ENCODE data around the gene WDR54.
"Not testable (repeated sequence)": the region's sequence is repeated elsewhere in the genome, so short reads cannot be mapped to it uniquely, and the experiment has no call there.

The WDR54 gene

DNA sequence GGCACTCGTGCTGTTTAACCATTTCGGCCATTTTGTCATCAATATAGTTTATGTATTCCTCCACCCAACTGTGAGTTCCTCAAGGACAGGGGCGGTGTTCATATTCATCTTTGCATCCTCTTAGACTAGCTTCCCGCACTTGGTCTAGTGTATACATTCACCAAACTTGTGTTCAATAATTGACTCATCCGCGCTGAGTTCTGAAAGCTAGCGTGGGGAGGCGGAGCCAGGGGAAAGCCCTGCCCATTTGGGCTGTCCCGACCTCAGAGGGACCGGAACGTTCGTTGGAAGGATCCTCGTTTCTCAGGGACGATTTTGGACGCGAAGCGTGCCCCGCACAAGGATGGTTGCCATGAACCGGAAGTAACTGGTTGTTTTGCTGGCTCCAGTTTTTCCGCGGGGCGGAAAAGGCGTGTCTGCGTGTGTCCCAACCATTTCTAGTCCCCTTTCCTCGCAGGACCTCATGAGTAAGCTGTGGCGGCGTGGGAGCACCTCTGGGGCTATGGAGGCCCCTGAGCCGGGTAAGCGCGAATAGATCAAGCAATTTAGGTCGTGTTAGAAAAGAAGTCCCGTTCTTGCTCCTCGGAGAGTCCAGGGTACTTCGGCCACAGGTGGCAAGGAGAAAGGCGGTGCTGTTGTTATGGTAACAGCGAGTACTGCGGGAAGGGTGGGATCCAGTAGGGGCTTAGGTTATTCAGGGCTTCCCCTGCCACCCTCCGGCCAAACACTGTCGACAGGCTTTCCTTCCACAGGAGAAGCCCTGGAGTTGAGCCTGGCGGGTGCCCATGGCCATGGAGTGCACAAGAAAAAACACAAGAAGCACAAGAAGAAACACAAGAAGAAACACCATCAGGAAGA, 33.4 kb downstream of the WDR54 start, which contains the start of gene INO80B:
INO80B (plus strand) TSS at position 434 of the 858 bp plus-strand sequence; CDS start at position 464, 30 bp downstream.
- DNase-seq: peak; percentile 79 to 99 (median 95)

DNA sequence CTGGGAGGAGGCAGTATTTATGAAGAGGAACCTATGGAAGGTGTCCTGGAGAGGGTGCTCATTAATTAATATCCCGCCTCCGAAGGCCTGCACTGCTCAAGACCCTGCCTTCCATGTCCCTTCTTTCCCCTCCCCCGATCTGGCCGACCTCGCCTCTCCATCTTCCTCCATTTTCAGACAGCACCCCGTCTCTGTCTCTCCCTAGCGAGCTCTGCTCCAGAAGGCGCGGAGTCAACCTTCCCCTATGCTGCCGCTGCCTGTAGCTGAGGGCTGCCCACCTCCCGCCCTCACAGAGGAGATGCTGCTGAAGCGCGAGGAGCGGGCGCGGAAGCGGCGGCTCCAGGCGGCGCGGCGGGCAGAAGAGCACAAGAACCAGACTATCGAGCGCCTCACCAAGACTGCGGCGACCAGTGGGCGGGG, 35.6 kb downstream of the WDR54 start:
- DNase-seq: peak in 5 of 56 donors; percentile 43 to 63 (median 55)

DNA sequence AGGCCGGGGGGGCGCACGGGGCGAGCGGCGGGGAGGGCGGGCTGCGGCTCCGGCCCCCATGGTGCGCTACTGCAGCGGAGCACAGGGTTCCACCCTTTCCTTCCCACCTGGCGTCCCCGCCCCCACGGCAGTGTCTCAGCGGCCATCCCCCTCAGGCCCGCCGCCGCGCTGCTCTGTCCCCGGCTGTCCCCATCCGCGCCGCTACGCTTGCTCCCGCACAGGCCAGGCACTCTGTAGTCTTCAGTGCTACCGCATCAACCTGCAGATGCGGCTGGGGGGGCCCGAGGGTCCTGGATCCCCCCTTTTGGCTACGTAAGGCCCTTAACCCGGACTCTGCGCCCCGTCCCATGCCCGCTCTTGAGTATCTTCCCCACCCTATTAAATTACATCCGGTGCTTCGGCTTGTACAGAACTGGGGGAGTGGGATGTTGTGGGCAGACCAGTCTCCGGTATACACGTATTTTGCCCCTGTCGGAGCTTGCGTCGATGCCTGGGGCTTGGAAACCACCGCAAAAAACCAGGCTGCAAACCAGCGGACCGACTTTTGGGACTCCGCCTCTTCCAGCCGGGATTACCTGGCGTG, 36.1 kb downstream of the WDR54 start:
- peak in 21 of 56 donors; percentile 46 to 81 (median 62) for DNase-seq

DNA sequence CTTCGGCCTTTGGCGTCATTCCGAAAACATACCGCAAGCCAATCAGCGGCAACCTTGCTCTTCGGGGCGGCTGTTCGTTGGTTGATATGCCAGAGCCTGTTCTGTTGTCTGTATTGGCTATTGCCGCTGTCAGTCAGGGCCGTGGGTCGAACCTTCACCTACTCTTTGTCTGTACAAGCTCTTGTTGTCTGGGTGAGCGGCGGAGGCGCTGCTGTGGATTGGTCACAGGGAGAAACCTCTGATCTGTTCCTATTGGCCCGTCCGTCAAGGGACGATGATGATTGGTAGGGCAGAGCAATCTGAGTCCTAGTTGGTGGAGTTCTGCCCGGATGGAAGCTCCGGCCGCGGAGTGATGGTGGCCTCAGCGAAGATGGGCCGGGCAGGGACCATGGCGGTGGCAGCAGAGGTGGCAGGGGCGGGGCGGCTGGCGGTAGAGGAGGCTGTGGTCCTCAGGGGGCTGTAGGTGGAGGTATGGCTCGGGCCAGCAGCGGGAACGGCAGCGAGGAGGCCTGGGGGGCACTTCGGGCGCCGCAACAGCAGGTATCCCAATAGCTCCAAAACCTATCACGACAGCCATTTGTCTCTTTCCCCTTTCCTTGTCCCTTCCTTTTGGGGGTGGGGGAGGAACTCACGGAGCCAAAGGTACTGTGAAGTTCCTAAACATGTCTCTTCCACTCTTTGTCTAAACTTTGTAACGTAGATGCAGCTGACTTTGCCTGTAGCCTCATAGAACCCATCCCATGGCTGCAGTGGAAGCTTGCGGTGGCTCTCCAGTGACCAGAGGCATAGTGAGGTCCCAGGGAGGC, 36.8 kb downstream of the WDR54 start, which contains the start of gene WBP1:
WBP1 (plus strand) TSS at position 307 of the 806 bp plus-strand sequence; CDS start at position 472, 165 bp downstream.
- DNase-seq: peak; percentile 65 to 100 (median 100)

DNA sequence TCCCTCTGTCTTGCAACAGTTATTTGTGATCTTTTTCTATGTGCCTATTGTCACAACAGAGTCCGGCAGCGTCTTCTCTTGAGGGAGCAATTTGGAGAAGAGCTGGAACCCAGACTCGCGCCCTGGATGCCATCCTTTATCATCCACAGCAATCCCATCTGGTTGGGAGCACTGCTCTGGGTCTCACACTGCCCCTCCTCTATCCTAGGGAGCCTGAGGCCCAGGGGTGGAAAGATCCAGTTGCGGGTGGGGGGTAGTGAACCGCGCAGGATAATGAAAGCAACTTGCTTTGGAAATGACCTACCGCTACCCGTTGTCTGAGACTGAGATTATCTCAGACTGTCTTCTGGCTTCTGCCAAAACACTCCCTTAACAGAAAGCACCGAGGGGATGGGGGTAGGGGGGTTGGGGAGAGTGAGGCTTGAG, 37.4 kb downstream of the WDR54 start:
- DNase-seq: no peak

DNA sequence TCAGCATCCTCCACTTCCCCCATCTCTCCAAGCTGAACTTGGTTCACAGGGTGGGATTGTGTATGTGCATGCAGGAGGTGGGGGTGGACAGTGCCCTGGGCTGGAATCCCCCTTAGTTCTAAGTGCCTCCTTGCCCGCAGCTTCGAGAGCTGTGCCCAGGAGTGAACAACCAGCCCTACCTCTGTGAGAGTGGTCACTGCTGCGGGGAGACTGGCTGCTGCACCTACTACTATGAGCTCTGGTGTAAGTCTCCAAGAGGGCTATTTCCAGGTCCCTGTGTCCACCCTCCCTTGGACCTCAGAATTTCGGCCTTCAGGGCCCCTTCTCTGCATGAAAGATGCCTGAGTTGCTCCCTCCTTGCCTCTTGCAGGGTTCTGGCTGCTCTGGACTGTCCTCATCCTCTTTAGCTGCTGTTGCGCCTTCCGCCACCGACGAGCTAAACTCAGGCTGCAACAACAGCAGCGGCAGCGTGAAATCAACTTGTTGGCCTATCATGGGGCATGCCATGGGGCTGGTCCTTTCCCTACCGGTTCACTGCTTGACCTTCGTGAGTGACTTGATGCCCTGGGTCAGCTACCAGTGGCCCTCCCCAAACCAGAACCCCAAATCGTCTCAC, 38.1 kb downstream of the WDR54 start:
- DNase-seq: not testable (repeated sequence)

DNA sequence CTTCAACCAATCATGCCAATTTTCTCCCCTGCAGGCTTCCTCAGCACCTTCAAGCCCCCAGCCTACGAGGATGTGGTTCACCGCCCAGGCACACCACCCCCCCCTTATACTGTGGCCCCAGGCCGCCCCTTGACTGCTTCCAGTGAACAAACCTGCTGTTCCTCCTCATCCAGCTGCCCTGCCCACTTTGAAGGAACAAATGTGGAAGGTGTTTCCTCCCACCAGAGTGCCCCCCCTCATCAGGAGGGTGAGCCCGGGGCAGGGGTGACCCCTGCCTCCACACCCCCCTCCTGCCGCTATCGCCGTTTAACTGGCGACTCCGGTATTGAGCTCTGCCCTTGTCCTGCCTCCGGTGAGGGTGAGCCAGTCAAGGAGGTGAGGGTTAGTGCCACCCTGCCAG, 38.7 kb downstream of the WDR54 start:
- not testable (repeated sequence) for DNase-seq

DNA sequence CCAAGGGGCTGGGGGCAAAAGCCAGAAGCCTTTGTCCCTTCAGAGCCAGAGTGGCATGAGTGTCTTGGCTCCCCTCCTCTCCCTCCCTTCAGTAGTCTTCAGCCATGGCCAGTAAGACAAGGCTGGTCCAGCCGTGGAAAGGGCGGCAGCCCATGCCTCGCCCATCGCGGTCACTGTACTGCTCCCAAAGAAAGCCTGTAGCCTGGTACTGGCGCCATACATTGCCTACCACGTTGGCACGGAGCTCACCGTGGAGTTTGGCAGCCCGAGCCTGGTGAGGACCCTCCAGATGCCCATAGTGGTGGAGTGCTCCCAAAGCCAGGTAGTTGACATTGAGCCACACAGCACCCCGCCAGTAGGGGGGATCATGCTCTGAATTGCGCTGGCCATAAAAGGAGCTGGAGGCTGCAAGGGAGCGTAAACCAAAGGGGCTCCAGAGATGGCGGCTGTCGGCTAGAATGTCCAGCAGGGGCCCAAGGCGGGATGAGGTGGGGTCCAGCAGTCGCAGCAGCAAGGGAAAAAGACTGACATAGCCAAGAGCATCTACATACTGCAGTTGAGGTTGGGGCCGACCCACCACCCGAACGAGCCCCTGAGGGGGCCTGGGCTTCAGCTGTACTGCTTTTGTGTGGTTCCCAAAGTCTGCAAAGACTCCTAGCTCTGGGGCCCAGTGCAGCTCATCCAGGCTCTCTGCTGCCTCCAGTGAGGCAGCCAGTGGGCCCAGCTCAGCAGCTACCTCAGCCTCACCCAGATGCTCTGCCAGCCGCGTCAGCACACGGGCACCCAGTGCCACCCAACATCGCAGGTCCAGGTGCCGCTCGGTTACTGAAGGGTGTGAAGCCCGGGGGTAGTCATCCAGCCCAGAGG, 39.9 kb downstream of the WDR54 start:
- no peak for DNase-seq

DNA sequence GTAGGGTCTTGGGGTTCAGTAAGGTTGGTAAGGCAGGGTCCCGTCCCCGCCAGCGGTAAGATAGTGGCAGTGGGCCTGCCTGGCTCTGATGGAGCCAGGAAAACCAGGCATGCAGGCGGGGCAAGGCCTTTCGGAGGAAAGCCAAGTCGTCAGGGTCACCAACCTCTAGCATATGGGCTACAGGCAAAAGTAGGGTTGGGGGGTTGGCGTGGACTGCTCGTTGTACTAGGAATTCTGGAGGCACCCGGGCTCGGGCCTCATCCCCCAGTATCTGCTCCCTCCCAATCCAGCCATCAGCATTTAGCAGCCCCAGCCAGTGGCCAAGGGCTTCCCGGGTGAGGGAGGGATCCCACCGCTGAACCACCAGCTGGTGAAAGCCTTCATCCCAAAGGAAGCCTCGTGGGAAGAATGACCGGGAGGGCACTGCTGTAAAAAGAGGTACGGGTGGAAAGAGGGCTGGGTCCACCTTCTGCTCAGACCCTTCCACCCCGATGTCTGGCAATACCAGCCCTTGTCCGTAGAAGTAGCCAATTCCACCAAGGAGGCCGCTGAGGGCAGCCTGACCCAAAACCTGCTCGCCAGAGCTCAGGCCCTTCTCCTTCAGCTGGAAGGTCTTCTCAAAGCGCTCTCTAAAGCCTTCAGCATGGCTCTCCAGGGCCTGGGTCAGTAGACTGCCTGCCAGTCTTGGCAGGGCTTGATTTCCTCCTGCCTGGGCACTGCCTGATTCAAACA, 40.7 kb downstream of the WDR54 start:
- no peak for DNase-seq

DNA sequence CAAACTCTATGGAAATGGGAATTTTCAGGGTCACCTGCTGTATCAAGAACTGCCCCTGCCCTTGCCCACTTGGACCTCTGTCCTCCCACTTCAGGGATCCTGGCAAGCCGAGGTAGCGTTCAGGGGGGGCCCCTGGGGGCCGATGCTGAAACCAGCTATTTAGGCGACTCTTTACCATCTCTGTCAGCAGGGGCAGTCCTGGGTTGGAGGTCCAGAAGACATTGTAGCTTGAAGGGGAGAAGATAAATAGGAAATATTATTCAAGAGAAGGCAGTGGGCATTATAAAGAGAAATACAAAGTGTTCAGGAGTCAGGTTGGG, 41.2 kb downstream of the WDR54 start:
- DNase-seq: no peak

DNA sequence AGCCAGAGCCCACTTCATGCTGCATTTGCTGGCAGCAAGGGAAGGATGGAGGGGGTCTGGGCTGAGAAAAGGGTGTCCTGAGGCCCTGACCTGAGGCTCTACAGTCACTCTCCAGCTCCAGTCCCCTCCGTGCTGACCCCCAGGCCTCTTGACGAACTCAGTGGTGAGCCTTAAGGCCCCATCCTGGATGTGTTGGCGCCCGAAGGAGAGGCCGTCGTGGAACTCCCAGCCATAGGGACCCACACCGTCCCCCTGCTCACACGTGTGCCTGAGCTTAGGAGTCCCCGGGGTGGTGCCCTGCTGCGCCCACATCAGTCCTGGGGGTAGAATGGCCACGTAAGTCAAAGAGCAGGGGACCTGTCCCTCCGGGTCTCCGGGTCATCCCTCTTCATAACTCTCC, 42.9 kb downstream of the WDR54 start:
- DNase-seq: no peak

DNA sequence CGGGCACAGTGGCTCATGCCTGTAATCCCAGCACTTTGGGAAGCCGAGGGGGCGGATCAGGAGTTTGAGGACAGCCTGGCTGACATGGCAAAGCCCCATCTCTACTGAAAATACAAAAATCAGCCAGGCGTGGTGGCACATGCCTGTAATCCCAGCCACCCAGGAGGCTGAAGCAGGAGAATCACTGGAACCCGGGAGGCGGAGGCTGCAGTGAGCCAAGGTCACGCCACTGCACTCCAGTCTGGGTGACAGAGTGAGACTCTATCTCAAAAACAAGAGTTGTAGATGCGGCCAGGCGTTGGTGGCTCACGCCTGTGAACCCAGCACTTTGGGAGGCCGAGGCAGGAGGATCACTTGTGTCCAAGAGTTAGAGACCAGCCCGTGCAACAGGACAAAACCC, 49.2 kb downstream of the WDR54 start:
- DNase-seq: not testable (repeated sequence)

DNA sequence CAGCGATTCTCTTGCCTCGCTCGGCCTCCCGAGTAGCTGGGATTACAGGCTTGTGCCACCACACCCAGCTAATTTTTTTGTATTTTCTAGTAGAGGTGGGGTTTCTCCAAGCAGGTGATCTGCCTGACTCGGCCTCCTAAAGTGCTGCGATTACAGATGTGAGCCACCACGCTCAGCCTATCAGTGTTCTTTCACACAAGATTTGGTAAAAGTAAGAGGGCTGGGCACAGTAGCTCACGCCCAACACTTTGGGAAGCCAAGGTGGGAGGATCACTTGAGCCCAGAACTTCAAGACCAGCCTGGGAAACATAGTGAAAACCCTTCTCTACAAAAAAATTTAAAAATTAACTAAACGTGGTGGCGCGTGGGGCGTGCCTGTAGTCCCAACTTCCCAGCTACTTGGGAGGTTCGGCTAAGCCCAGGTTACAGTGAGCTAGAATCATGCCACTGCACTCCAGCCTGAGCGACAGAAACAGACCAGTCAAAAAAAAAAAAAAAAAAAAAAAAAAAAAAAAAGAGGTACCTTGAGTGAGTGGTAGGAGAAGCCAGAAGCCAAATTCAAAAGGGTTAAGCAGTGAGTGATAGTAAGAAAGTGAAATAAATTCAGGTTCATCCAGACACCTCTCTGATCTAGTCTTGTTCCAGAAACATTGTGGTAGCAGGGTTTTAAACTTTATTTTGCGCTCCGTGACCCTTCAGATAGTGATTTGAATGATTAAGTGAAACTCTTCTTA, 50.0 kb downstream of the WDR54 start:
- DNase-seq: no peak

DNA sequence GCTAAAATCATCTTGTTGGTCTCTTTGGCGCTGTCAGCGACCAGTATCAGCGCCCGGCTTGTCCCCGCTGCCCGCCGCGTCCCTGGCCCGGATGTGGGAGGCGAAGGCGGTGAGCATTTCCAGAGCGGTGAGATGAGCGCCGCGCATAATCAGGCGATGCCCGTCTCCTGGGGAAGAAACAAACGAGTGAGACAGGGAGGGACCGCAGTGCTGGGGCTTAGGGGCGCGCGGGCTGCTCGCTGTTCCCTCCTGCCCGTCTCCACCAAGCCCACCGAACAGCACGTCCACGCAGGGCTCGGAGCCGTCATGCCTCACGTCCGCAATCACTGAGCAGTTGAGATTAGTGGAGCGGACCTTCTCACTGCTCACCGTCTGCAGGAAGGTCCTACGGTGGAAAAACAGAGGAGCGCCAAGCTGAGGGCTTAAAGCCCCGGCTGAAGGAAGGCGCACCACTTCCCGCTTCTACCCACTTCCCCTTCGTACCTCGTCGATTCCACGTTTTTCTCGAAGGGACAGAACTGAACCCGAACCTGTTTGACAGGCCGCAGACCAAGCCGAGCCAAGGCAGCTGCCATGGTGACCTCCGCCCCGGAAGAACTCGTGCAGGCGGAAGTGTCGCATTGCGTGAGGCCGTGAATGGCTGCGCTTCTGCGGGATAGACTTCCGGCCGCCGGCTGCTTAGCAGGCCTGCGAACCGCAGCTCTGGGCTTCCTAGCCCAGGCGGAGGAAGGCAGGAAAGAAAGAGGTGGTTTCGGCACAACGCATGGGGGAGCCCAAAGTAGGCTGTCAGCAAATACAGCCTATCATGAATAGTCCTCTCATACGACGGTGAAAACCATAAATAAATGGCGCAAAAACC, 50.8 kb downstream of the WDR54 start, which contains the start of gene MRPL53:
MRPL53 (minus strand) TSS at position 595 of the 859 bp plus-strand sequence; CDS start at position 575, 20 bp downstream.
- DNase-seq: peak; percentile 37 to 95 (median 88)

DNA sequence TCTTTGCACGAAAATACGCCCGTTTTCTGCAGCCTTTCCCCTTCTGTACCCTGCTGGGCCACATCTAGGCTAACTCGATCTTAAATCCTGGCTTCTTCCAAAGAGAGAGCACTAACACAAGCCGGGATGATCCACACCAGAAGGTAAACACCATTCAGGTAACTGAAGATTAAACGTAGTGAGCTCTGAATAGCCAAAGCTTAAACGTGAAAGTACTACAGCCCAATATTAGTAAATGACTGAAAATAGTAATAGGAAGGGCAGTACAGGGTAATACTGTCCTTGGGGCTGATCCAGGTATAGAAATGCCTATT, 51.4 kb downstream of the WDR54 start:
- DNase-seq: no peak

DNA sequence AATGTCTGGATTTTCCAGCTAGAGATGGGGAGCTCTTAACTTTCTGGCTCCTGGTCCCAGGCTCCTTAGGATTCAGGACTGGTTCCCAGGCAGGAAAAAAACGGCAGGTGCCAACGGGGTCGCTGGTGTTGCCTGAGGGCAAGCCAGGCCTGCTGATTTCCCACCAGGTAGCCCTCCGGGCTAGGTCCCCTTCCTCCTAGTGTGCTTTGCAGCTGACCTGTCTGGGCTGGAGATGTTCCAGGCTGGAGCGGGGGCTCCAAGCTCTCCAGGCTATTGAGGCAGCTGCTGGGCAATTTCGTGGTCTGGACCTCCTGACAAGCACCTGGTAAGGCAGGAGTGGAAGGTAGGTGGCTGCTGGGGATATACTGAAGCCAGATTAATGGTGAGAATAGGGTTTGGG, 53.0 kb downstream of the WDR54 start:
- no peak for DNase-seq

DNA sequence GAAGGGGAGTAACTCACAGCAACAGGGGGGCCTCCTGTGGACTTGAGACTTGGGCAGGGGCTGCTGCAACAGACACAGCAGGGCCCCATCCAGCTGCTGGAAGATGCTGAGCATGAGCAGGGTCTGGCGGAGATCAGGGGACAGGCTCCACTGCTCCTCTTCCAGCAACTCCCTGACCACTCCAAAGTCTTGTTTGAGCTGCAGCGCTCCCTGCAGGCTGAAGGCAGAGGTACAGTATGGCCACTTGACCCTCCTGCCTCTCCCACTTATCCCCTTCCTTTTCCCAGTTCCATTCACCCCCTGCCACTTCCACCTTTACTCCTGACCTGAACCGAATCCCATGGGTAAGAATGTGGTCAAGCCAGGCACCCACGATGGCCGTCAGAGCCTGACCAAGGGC, 53.4 kb downstream of the WDR54 start:
- DNase-seq: no peak
